Left ventricle myocardium inferior (tissue), 1 donor: Measurements from ENCODE around the gene AQP5. TPM values are rescaled to one million over a fixed set of nuclear protein-coding genes. Genes with fewer than 3 reads are reported as not detected.

Source experiments
- DNase-seq: peaks from one replicate; pipeline ENCODE4 v3.0.0-alpha.2; 2020
- H3K27ac ChIP-seq: fragments of 200-600 bp; replicated peaks from 2 replicates; pipeline ENCODE4 v1.8.0; 2021
- H3K27me3 ChIP-seq: fragments of 200-600 bp; 2 replicates; pipeline ENCODE4 v1.8.0; 2021; ENCODE audit warnings: low read depth
- H3K36me3 ChIP-seq: fragments of 200-600 bp; 2 replicates; pipeline ENCODE4 v1.8.0; 2021
- H3K4me1 ChIP-seq: fragments of 200-600 bp; 2 replicates; pipeline ENCODE4 v1.8.0; 2021
- H3K4me3 ChIP-seq: fragments of 200-600 bp; 2 replicates; pipeline ENCODE4 v1.8.0; 2021; ENCODE audit warnings: mild to moderate bottlenecking, moderate library complexity
- H3K9me3 ChIP-seq: fragments of 200-600 bp; replicated peaks from 2 replicates; pipeline ENCODE4 v1.8.0; 2021
- intact Hi-C: fragments of 100-400 bp; cut with micrococcal nuclease; formaldehyde crosslinking; loops from one replicate; pipeline ENCODE4 v1.11.0; 2022
- total RNA-seq: library from RNA; stranded (reverse); fragmentation: NEBNext Ultra II Directional; extraction: Animal tissue kit (Norgen Biotek cat#: 25700); gene quantifications from one replicate; pipeline ENCODE4 v1.2.1, GENCODE V29; 2021
- TF ChIP-seq, protein P1 (sequence below): fragments of 200-600 bp; IDR thresholded peaks from 2 replicates; pipeline ENCODE4 v1.8.0; 2021; ENCODE audit warnings: antibody characterized with exemption, mild to moderate bottlenecking, borderline replicate concordance
- donor health status: DM: no; HTN: yes; CAD: no; lungs with severe emphysema.

AQP5 gene
- total RNA-seq, 1 donor from 2014 or later = 0.41 TPM

DNA sequence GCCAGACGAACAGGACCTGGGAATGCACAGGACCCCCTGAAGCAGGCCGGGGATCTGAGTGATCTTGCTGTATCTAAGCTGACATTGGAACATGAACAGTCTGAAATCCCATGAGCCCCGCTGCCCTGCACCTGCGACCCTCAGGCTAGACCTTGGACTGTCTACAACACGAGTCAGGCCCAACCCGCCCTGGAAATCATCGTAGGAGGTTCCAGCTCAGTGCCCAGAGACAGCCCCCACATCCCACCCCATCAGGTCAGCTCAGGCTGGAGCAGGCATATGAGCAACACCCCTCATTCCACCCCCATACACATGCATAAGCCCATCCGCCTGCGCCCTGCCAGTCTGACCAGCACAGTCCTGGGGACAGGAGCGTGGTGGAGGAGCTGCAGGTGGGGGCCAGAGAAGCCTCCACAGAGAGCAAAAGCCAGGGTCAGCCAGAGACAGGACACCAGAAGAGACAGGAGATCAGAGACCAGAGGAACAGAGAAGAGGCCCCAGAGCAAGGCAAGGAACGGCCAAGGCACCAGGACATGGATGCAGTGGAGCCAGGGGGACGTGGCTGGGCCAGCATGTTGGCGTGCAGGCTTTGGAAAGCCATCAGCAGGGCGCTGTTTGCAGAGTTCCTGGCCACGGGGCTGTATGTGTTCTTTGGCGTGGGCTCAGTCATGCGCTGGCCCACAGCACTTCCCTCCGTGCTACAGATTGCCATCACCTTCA, 11.1 kb downstream of the AQP5 start, which contains the start of gene AQP6:
Gene AQP6 (plus strand): TSS at position 307 of the 720 bp plus-strand sequence. CDS start 227 bp downstream, at position 534.
- no peak for DNase-seq
- H3K36me3 ChIP-seq = no peaks in the 10 kb centered on the region
- intact Hi-C loops = no loop called here
- H3K27me3 ChIP-seq = peaks cover 72% of the 10 kb centered on the region
- H3K9me3 ChIP-seq = no peaks in the 10 kb centered on the region
- H3K4me1 ChIP-seq = peaks cover 17% of the 10 kb centered on the region
- H3K4me3 ChIP-seq = no peak within 1 kb of the TSS
- TF ChIP-seq, protein P1, sequence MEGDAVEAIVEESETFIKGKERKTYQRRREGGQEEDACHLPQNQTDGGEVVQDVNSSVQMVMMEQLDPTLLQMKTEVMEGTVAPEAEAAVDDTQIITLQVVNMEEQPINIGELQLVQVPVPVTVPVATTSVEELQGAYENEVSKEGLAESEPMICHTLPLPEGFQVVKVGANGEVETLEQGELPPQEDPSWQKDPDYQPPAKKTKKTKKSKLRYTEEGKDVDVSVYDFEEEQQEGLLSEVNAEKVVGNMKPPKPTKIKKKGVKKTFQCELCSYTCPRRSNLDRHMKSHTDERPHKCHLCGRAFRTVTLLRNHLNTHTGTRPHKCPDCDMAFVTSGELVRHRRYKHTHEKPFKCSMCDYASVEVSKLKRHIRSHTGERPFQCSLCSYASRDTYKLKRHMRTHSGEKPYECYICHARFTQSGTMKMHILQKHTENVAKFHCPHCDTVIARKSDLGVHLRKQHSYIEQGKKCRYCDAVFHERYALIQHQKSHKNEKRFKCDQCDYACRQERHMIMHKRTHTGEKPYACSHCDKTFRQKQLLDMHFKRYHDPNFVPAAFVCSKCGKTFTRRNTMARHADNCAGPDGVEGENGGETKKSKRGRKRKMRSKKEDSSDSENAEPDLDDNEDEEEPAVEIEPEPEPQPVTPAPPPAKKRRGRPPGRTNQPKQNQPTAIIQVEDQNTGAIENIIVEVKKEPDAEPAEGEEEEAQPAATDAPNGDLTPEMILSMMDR = no peak
- no peak within 1 kb of the TSS for H3K27ac ChIP-seq

DNA sequence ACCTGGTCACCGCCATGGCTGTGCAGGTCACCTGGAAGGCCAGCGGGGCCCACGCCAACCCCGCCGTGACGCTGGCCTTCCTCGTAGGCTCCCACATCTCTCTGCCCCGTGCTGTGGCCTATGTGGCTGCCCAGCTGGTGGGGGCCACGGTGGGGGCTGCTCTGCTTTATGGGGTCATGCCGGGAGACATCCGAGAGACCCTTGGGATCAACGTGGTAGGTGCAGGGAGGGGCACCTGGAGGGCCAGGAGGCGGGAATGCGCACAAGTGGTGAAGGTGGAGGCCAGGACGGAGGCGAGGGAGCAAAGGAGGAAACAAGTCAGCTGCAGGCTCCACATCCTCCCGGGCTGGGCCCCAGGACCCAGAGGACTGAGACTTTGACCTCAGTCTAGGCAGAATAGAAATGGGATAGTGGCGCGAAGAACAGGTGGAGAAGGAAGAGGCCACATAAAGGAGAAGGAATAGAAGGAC, 11.7 kb downstream of the AQP5 start:
- DNase-seq = no peak
- no peak overlapping the region for H3K27ac ChIP-seq
- H3K27me3 ChIP-seq = peaks cover 66% of the 10 kb centered on the region
- TF ChIP-seq, protein P1 = no peak
- H3K4me3 ChIP-seq = no peak overlapping the region
- intact Hi-C loops = no loop called here
- peaks cover 15% of the 10 kb centered on the region for H3K4me1 ChIP-seq
- H3K36me3 ChIP-seq = no peaks in the 10 kb centered on the region
- no peaks in the 10 kb centered on the region for H3K9me3 ChIP-seq

DNA sequence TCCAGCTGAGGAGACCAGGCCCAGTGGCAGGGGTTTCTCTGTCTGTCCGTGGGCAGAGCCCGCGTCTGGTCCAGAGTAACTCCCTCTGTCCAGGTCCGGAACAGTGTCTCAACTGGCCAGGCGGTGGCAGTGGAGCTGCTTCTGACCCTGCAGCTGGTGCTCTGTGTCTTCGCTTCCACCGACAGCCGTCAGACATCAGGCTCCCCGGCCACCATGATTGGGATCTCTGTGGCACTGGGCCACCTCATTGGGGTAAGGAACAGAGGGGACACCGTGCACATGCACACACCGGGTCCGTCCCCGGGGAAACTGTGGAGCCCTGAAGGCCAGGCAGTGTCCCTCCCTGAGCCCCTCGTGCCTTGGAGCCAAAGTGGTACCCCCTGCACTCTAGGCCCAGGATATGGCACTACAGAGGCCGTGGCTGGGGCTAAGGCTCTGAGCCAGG, 12.6 kb downstream of the AQP5 start:
- H3K27me3 ChIP-seq = peaks cover 58% of the 10 kb centered on the region
- DNase-seq = peak; percentile 69
- H3K27ac ChIP-seq = no peak overlapping the region
- H3K4me3 ChIP-seq = no peak overlapping the region
- no peaks in the 10 kb centered on the region for H3K9me3 ChIP-seq
- intact Hi-C loops = no loop called here
- TF ChIP-seq, protein P1 = peak; percentile 73
- peaks cover 15% of the 10 kb centered on the region for H3K4me1 ChIP-seq
- H3K36me3 ChIP-seq = no peaks in the 10 kb centered on the region

DNA sequence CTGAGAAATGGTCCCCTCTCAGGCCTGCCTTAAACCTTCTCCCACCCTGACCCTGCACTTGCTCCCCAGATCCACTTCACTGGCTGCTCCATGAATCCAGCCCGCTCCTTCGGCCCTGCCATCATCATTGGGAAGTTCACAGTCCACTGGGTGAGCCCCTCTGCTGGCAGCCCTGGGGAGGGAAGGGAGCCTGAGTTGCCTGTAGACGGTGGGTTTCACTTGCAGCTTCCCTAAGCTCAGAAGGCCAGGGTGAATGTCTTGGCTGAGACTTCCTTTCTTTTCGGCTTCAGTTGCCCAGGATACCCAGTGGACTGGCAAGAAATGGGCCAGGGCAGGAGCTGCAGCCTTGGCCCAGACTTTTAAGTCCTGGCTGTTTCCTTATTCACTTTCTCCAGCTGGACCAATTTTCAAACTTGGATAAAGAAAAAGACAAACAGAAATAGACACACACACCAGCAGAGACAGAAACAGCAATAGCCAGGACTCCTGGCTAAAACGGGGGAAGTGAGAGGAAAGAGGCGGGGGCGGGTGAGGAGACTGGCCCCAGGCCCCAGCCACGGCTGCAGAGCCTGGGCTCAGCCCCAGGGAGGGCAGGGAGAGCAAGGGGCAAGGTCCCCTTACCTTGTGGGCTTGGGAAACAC, 13.1 kb downstream of the AQP5 start:
- H3K4me1 ChIP-seq = peaks cover 15% of the 10 kb centered on the region
- H3K9me3 ChIP-seq = no peaks in the 10 kb centered on the region
- no peak for DNase-seq
- TF ChIP-seq, protein P1 = no peak
- H3K27me3 ChIP-seq = peaks cover 52% of the 10 kb centered on the region
- H3K4me3 ChIP-seq = no peak overlapping the region
- H3K27ac ChIP-seq = peak overlapping the region; percentile 6
- H3K36me3 ChIP-seq = no peaks in the 10 kb centered on the region
- intact Hi-C loops = no loop called here

DNA sequence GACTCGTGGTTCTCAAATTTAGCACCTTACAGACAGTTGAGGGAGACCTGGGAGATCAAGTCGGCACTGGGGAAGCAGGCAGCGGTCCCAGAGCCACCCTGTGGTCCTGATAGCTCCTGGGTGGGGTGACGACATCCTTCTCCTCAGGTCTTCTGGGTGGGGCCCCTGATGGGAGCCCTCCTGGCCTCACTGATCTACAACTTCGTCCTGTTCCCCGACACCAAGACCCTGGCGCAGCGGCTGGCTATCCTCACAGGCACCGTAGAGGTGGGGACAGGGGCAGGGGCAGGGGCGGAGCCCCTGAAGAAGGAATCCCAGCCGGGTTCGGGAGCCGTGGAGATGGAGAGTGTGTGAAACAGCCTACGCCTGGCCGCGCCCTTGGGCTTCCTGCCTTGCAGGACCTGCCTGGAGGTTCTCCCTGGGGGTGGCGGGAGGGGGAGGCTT, 13.7 kb downstream of the AQP5 start:
- Histone ChIP-seq H3K4me3 (no peak overlapping the region), H3K9me3 (no peaks in the 10 kb centered on the region), H3K4me1 (peaks cover 15% of the 10 kb centered on the region), H3K27ac (peak overlapping the region; percentile 6), H3K27me3 (peaks cover 47% of the 10 kb centered on the region), H3K36me3 (no peaks in the 10 kb centered on the region)
- no peak for DNase-seq
- intact Hi-C loops = no loop called here
- TF ChIP-seq, protein P1 = no peak
